Mammary epithelial cell (primary cell): Measurements from ENCODE around the gene BMP6.

Experiments used
- EZH2 ChIP-seq: IDR thresholded peaks from 2 replicates; pipeline ENCODE4 v1.6.1; 2012; ENCODE audit warnings: low read length, inconsistent platforms, borderline replicate concordance
- TF ChIP-seq, protein P1 (sequence below), 2 donors: IDR thresholded peaks in 1 of 2; conservative IDR thresholded peaks in 1 of 2; 2 replicates each; pipeline ENCODE4 v1.5.1; 2011 to 2012; ENCODE audit warnings: inconsistent platforms in 2 of 2, low read length in 2 of 2, mild to moderate bottlenecking in 2 of 2, control low read depth in 1 of 2, low read depth in 1 of 2; ENCODE audit not compliant: insufficient read depth in 1 of 2; ENCODE audit errors: extremely low read depth in 1 of 2

DNA sequence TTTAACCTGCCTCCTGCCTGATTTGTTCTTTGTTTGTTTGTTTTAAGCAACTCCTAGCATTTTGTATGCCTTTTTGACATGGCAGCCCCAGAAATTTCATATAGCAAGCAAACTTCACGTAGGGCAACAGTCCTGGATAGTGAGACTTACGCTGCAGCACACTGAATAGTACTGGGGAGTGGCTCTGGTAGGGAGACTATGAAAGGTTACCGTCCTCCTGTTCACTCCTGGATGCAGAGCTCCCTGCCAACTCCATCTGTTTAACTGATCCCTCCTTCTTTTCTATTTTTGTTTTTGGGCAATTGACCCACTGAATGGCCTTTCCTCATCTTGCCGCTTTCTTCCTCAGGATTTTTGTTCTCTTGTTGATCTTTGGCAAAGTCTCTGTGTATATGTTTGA lies 44.5 kb upstream of the BMP6 start:
- TF ChIP-seq, protein P1, sequence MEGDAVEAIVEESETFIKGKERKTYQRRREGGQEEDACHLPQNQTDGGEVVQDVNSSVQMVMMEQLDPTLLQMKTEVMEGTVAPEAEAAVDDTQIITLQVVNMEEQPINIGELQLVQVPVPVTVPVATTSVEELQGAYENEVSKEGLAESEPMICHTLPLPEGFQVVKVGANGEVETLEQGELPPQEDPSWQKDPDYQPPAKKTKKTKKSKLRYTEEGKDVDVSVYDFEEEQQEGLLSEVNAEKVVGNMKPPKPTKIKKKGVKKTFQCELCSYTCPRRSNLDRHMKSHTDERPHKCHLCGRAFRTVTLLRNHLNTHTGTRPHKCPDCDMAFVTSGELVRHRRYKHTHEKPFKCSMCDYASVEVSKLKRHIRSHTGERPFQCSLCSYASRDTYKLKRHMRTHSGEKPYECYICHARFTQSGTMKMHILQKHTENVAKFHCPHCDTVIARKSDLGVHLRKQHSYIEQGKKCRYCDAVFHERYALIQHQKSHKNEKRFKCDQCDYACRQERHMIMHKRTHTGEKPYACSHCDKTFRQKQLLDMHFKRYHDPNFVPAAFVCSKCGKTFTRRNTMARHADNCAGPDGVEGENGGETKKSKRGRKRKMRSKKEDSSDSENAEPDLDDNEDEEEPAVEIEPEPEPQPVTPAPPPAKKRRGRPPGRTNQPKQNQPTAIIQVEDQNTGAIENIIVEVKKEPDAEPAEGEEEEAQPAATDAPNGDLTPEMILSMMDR (conservative IDR thresholded peaks at IDR 0.05 in 1 of 2, IDR thresholded peaks at IDR 0.05 in 1 of 2; ENCODE audit: extremely low read depth in 1 of 2, insufficient read depth in 1 of 2, low read depth in 1 of 2, low read length in 2 of 2) = no peak
- TF ChIP-seq EZH2 = no peak
